ENCODE data around the gene TBCD.

The TBCD gene

DNA sequence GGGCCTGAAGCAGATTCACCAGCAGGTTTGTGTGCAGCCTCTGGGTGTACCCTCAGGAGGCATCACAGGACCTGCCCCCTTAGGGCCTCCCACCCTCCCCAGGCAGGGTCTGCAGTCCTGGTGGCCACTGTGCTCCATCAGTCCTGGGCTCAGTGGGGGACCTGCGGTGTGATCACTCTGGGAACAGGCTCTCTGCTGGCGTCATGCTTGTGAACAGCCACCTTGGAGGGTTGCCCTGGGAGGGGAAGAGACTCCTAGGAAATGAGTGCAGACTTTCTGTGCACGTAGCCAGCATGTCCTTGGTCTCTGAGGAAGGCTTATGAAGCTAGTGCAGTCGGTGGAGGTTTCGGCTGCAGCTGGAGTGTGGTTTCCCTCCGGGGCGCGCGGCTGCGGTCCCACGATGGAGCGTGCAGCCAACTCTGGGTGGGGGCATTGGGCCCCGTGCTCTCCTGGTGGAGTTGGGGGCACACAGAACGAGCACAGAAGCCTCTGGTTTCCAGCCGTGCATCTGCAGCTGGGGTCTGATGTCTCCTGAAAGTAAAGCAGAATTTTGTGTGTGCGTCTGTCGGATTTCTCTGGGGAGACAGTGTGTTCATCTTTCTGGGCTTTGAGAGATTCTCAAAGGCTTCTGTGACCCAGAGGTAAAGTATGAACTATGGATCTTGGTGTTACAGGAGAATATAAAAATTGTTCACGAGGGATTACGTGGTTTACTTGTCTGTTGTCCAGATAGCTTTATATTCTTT lies 156.1 kb downstream of the TBCD start:
- no peak for DNase-seq (ENCODE audit: low read depth)

DNA sequence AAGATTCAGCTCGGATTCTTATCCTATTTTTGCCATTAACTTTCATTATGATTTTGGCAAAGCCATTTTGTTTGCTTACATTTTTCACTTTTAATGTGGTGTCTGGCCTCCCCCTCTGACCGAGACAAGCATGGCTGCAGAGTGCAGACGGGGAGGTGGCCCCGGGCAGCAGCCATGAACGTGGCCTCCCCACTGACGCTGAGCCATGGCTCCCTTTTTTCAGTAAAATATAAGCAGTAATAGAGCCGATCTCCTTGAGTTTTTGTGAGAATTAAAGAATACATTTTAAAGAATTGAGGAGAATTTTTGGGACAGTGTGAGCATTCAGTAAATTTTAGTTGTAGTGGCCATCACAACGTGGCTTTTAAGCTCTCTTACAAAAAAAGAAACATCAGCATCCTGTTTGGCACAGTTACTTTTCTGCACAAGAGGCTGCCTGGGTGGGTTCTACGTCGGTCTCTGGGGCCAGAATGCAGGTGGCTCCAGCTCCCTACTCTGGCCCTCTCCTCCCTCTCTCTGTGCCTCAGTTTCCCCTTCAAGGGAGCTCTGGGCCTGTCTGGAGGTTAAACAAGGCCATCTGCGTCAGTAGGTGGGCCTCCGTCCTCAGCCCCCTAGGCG lies 156.8 kb downstream of the TBCD start:
- no peak for DNase-seq (ENCODE audit: low read depth)

DNA sequence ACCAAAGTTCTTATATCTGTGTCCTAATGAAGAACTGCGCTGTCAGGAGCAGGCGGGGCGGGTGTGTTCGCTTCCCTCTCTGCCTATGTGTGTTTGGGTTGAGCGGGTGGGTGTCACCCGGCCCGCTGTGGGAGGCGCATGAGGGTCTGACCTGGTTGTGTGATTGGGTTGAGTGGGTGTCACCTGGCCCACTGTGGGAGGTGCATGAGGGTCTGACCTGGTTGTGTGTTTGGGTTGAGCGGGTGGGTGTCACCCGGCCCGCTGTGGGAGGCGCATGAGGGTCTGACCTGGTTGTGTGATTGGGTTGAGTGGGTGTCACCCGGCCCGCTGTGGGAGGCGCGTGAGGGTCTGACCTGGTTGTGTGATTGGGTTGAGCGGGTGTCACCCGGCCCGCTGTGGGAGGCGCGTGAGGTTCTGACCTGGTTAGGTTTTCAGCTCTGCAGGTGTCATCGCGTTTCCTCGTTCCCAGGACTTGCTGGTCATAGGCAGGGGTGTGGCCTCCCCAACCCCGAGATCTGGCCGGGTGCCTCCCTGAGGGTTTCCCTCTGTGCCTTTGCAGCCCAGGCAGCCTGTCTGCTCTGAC lies 157.5 kb downstream of the TBCD start:
- DNase-seq (ENCODE audit: low read depth) = no peak

DNA sequence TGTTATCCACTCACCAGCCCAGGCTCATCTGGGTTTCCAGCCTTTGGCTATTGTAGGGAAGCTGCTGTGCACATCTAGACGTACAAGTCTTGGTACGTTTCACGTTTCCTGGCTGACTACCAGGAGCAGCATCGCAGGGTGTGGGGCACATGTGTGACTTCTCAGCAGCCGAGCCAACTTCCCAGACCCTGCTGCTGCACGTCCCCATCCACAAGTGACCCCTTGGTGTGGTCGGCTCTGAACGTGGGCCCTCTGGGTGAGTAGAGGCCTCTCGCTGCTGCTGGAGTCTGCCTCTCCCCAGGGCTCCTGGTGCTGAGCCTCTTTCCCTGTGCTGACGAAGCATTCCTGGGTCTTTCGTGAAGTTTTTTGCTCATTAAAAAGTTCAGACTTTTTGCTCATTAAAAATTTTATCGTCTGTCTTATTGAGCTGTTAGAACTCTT lies 158.2 kb downstream of the TBCD start:
- DNase-seq (ENCODE audit: low read depth) = no peak

DNA sequence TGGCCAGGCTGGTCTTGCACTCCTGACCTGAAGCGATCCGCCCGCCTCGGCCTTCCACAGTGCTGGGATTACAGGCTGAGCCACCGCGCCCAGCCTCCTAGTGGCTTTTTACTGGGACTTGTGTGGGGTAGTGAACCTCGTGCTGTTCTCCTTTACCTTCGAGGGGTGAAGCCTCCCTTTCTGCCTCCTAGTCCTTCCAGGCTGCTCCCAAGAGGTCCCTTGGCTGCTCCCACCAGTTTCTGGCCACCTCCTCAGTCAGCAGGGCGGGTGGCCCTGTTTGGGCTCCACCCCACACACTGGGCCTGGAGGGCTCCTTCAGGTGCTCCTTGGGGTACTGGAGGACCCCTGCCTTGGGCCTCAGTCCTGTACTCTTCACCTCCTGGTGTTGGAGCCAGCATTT lies 158.9 kb downstream of the TBCD start:
- no peak for DNase-seq (ENCODE audit: low read depth)

DNA sequence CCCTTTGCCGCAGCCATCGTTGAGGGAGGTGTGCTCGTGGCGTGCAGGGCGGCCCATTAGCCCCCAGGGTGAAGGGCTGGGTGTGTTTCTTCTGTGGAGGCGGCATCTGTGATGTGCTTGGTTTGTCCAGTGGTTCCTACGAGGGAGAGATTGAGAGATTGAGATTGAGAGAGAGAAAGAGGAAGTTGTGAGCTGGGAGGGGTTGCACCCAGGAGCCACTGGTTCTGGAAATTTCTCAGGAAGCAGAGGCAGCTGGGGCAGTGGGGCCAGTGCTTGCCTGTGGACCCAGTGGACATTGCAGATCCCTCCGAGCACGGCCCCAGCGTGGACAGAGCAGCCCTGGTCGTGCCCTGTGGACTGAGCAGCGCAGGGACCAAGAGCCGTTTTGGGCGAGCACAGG lies 160.0 kb downstream of the TBCD start:
- DNase-seq (ENCODE audit: low read depth) = no peak

DNA sequence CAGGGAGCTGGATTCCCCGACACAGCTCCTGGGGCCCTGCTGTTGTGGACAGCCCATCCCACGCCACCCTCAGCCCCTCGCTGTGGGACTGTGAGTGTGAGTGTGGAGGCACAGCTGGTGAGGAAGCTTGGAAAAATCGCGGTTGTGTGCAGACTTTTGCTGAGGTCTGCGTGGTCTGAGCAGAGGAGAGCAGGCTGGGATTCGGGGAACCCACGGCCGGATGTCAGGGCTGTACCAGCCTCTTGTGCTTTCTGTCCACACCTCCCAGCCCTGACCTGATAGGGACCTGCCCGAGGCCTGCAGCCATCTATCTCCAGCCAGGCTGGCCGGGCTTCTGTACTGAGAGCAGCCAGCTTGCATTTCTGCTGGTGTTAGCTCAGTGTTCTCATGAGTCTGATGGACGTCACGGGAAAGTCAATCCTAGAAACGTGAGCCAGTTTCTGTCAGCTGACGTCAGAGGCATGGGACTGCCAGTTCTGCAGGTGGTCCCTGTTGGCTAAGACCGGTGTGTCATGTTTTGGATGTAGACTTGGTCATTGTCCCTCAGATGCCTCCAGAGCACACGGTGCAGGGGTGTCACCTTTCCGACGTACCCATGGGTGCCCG lies 160.7 kb downstream of the TBCD start:
- no peak for DNase-seq (ENCODE audit: low read depth)

DNA sequence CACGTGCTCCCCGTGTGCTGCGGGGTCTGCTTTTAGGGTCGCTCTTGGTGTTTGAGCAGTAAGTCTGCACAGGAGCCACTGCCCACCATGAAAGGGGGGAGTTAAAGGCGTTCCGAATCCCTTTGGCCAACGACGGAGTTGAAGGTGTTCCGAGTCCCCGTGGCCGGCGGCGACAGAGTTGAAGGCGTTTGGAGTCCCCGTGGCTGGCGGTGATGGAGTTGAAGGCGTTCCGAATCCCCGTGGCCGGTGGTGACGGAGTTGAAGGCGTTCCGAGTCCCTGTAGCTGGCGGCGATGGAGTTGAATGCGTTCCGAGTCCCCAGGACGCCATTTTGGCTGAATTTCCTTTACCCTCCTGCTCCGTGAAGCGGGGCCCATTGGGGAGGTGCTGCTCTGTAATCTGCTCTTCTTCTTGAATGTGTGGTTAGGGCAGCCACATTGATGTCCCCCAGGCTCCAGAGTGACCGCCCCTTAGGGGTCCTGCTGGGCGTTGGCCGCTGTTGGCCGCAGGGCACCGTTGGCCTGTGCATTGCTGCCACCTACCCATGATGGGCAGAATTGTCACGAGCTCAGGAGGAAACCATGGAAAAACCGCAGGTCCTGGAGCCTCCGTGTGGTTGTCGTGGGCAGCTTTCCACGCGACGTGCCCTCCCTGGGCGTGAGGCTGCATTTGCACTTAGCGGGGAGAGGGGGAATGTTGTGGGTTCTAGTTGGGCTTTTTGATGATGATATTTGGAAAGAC lies 161.6 kb downstream of the TBCD start:
- DNase-seq (ENCODE audit: low read depth) = no peak

DNA sequence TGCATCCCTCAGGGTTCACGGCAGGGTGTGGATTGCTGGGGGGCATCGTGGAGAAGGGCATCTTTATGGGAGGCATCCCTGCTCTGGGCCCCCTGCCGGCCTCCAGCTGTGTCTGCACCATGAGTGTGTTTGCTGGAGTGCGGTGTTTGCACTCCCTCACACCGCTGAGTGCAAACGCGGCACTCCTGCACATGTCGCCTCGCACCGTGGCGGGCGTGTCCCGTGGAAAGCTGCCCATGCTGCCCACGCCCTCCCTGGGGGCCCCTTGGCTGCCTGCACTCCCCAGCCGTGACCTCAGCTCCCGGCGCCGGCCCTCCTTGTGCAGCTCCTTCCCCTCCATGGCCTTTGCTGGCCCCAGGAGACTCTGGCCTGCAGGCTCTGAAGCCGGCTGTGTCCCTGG lies 162.5 kb downstream of the TBCD start:
- DNase-seq (ENCODE audit: low read depth) = no peak

DNA sequence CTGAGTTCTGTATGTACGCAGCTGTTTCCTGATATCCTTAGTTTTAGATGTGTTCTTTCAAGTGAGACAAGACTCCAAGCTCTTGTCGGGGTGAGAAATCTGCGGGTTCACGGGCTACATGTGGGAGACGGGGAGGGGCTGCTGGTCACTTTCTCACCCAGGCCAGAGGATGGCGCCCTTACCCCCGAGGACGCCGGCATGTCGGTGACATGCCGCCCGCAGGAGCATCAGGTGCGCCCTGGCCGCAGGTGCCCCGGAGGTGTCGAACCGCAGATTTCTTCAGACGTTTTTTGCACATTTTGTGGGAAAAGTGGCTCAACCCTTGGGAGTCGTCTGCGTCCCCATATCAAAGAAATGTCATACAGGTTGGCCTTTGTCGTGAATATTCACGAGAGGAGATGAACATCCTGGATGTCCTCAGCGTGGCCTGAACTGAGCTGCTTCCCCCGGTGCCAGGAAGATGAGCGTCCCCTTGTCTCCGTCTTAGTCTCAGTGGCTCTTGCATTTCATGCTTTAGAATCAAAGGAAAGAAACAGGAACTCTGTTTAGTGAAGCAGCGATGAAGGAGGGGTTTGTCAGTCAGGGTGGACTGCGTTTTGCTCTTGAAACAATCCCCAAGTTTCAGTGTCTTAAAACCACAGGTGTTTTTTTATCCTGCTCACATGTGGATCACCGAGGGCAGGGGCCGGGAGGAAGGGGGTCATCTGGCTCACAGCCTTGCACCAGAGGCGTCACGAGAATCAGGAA lies 163.3 kb downstream of the TBCD start:
- no peak for DNase-seq (ENCODE audit: low read depth)

DNA sequence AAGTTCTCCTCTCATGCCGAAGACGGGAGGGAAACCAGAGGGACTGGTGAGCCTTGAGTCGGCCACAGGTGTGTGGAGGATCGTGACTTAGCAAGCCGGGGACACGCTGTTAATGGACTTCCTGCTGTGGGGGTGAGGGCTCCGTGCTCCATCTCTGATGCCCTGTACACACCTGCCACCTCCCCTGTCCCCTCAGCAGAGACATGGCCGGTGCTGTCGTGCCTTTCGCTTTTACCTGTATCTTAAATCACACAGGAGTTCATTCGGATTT lies 163.8 kb downstream of the TBCD start:
- no peak for DNase-seq (ENCODE audit: low read depth)

DNA sequence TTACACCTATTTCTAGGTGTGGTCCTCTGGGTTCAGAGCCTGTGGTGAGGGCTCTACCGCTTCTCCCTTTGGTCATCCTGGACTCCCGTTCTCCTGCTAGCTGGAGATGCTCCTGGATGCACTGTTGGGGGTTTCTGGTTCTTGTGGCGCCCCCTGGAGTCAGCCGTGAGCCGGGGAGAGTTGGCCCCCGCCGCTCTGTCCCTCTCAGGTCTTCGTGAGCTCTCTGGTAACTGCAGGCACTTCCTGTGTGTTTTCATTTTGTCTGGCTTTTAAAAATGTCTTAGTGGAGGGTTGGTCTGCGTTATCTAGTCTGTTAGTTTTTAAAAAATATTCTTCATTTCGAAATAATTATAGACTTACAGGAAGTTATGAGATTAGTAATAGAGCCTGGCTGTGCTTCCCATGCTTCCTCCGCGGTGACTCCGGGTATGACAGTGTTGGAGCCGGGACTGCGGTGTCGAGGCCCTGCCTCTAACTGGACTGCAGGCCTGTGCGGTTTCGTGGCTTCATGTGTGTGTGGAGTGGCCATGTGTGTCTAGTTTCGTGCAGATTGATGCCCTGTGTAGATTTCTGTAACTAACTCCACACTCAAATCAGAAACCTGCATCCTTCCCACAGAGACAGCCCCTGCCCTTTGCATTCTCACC lies 166.0 kb downstream of the TBCD start:
- DNase-seq (ENCODE audit: low read depth) = no peak

DNA sequence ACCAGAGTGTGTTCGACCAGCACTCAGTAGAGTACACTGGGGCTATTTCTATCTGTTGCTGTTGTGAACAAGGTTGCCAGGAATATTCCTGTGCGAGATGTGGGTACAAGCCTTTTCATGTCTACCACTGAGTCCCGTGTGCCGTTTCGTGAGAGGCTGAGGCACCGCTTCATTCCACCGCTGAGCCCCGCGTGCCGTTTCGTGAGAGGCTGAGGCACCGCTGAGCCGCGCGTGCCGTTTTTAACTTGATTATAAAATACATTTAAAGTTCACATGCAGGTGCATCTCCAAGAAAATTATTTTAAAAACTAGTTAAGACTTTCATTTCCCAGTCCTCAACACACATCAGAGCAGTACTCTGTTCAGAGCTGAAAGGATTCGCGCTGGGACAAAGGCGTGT lies 166.6 kb downstream of the TBCD start:
- no peak for DNase-seq (ENCODE audit: low read depth)

DNA sequence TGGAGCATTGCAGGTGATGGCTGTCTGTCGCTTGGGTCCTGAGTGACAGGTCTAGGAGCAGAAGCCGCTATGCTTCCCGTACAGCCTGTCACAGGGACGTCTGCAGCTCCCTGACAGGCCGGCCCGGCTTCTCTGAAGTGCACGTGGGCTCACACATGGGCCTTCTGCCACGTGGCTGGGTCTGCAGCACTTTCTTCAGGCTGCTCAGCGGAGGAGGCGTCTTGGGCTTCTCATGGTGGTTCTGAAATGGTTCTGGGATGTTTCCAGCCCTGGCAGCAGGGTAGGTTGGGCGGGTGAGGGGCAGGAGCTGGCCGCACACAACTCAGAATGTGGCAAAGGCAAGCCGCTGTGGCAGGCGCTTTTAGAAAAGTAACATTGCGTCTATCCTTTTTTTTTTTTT lies 168.3 kb downstream of the TBCD start:
- DNase-seq (ENCODE audit: low read depth) = no peak

DNA sequence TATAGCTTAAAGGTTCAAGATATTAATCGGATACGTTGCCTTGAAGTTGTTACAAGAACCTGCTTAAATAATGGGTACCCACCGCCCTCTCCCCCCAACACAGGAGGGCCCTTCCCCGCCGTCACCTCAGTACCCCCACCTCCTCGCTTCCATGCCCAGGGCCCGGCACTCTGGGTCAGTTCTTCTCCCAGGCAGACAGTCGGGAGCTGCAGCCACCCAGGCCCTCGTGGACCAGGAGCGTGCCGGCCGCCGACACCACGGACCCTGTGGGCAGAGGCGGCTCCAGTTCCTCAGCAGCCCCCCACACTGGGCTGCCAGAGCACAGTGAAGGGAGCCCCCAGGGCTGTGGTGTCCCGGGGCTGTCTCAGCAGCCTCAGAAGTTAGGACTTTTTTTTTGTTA lies 168.8 kb downstream of the TBCD start:
- no peak for DNase-seq (ENCODE audit: low read depth)

DNA sequence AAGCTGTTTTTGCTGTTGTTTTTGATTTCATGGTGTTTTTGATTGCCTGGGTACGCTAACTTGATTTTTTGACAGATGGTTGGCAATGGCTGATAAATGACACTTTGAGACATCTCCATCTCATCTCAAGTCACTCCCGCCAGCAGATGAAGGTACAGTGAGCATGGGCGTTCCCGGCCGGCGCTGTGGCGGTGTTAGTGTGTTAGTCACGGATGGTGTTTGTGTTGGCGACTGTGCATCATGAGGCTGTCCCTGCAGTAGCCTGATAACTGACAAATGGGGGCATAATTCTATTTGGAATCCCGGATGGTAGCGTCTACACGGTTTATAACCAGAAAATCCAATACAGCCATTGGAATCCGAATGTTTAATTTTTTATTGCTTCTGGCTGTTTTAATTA lies 169.6 kb downstream of the TBCD start:
- no peak for DNase-seq (ENCODE audit: low read depth)

DNA sequence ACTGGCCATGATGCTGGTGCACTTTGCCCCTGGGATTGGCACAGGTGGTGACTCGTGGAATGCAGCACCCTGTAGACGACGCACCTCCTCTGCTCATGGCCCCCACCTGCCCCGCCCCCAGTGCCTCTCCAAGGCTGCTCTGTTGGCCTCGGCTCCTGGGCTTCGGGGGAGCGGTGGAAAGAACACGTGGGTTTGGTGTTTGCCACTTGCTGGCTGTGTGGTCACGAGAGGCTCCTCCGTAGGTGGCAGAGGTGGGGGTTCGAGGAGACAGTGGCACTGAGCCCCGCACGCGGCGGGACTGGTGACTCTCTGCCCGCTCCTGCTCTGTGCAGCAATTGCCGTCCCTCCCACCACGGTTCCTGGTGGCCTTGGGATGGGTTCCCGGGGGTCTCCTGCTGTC lies 170.8 kb downstream of the TBCD start:
- no peak for DNase-seq (ENCODE audit: low read depth)

DNA sequence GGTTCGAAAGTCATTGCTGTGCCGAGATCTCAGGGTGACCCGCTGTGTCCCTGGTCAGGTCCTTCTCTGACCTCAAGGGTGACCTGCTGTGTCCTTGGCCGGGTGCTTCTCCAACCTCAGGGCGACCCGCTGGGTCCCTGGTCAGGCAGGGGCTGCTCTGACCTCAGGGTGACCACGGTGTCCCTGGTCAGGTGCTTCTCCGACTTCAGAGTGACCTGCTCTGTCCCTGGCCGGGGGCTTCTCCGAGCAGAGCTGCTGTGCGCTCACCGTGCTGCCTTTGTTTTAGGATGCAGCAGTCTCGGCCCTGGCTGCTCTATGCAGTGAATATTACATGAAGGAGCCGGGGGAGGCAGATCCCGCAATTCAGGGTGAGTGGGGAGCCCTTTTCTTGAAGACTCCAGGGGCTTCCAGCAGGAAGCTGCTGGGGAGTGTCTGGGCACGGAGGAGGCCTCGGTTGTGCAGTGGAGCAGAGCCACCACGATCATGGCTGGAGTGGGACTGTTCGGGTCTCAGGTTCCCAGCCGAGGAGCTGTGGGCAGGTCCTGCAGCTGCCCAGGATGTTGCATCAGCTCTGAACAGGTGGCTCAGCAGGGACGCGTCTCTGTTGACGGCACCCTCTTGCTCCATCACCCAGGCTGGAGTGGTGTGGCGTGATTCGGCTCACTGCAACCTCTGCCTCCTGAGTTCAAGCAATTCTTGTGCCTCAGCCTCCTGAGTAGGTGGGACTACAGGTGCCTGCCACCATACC lies 171.7 kb downstream of the TBCD start:
- DNase-seq (ENCODE audit: low read depth) = no peak

DNA sequence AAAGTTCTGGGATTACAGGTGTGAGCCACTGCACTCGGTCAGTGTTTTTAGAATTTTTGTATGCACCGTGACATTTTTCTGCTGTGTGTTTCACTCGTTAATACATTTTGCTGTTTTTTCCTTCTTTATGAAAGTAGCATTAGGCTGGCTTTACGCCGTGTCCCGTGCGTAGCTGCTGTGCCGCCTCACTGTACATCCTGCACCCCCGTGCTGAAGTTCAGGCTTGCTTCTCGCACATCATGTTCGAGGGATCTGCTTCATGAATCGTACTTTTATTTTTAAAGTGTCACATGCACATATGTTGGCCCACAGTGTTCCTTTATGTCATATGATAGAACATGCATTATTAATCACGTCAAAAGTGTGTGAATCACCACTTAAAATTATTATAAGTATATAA lies 172.3 kb downstream of the TBCD start:
- DNase-seq (ENCODE audit: low read depth) = no peak

DNA sequence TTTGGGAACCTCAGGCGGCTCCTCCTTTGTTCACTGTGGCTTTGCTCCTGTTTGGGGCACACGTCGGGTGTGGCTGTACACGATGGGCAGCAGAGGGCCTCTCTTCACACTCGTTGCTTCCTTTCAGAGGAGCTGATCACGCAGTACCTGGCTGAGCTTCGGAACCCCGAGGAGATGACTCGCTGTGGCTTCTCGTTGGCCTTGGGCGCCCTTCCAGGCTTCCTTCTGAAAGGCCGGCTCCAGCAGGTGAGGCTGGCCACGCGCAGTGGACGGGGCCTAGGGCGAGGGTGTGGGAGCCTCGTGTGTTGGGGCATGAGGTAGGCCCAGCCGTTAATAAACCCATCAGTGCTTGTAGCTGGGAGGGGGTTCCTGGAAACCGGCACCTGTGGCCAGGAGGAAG lies 172.9 kb downstream of the TBCD start:
- DNase-seq (ENCODE audit: low read depth) = no peak

DNA sequence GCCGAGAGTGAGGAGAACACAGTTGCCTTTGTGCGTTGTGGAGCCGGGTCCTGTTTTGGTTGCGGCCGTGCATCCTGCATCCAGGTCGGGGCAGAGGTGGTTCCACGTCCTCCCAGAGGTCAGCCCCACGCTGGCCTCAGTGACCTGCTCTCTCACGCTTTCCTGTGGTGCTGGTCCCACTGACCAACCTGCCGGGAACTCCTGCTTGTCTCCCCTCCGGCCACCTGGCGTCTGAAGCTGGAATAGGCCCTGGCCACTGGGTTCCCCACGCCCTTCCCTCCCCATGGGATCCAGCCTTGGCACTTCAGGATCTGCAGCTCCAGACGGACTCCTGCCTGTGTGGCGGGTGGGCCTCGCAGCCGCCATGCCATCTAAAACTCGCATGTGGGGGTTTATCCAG lies 173.5 kb downstream of the TBCD start:
- DNase-seq (ENCODE audit: low read depth) = no peak
